Spinal cord (tissue), 10 donors: ENCODE data around the gene ELMO3. TPM values are rescaled to one million over a fixed set of nuclear protein-coding genes. Genes with fewer than 3 reads are reported as not detected.

ENCODE experiments used
- DNase-seq, 6 donors: peaks; one replicate each; pipeline versions ENCODE4 v3.0.0 to v3.0.0-alpha.2; 2013 to 2015; ENCODE audit warnings: low spot score in 6 of 6, low read depth in 4 of 6
- H3K27ac ChIP-seq: one replicate; pipeline ENCODE4 v1.5.1; 2013; ENCODE audit warnings: low read depth, low read length, control low read depth
- H3K27me3 ChIP-seq: one replicate; pipeline ENCODE4 v1.6.1; 2013; ENCODE audit warnings: low read length; ENCODE audit not compliant: control insufficient read depth, insufficient read depth
- H3K36me3 ChIP-seq: one replicate; pipeline ENCODE4 v1.6.1; 2013; ENCODE audit warnings: low read length; ENCODE audit not compliant: control insufficient read depth, insufficient read depth
- H3K4me1 ChIP-seq: one replicate; pipeline ENCODE4 v1.6.1; 2013; ENCODE audit warnings: low read length; ENCODE audit not compliant: control insufficient read depth, insufficient read depth
- H3K4me3 ChIP-seq: one replicate; pipeline ENCODE4 v1.5.1; 2013; ENCODE audit warnings: low read depth, low read length, control low read depth
- H3K9me3 ChIP-seq: one replicate; pipeline ENCODE4 v1.6.1; 2013; ENCODE audit warnings: low read length; ENCODE audit not compliant: control insufficient read depth, insufficient read depth
- WGBS: methylation state at CpG from one replicate; pipeline ENCODE4 v1.1.5; 2013; ENCODE audit warnings: missing lambda C conversion rate; ENCODE audit not compliant: insufficient coverage; 5-methylcytosine and 5-hydroxymethylcytosine counted together
- polyA plus RNA-seq, 2 donors: library from polyadenylated mRNA; unstranded; fragments of 120-200 nt; gene quantifications; one replicate each; pipeline ENCODE4 v1.2.1, GENCODE V29; 2013; ENCODE audit not compliant: insufficient read length in 2 of 2
- total RNA-seq, 2 donors: library from RNA; depleted of rRNA in 1 of 2; stranded (reverse); fragments of 120-200 nt in 1 of 2; fragments of >200 nt in 1 of 2; gene quantifications; one replicate each; pipeline versions ENCODE4 v1.2.3 to v1.2.4, GENCODE V29; 2013 to 2014
- donor health status: healthy.

Gene ELMO3
- total and polyA plus RNA-seq, 4 donors, result 0.10 to 2.9 (median 1.3) TPM

DNA sequence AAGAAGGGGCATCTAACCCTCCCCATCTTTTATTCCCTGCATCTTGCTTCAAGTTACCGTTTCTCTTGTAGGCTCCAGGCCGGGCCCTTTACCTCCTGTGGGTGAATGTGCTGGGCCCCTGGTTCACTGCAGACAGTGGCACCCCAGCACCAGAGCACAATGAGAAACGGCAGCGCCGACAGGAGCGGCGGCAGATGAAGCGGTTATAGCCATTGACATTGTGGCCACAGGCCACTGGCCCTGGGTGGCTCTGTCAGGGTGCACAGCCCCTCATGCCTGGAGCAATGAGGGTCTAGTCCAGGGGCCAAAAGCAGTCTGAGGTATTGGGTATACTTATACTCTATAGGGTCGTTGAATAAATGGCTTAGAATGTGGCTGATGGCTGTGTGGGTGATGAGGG lies 30.0 kb downstream of the ELMO3 start:
- no peaks in the 10 kb centered on the region for H3K9me3 ChIP-seq
- DNase-seq, result no peak
- no peak overlapping the region for H3K27ac ChIP-seq
- peaks cover 28% of the 10 kb centered on the region for H3K4me1 ChIP-seq
- WGBS, result 94% methylated on average over 8 of the region's 9 CpGs
- H3K4me3 ChIP-seq, result no peak overlapping the region
- H3K27me3 ChIP-seq, result no peaks in the 10 kb centered on the region
- peaks cover 54% of the 10 kb centered on the region for H3K36me3 ChIP-seq

DNA sequence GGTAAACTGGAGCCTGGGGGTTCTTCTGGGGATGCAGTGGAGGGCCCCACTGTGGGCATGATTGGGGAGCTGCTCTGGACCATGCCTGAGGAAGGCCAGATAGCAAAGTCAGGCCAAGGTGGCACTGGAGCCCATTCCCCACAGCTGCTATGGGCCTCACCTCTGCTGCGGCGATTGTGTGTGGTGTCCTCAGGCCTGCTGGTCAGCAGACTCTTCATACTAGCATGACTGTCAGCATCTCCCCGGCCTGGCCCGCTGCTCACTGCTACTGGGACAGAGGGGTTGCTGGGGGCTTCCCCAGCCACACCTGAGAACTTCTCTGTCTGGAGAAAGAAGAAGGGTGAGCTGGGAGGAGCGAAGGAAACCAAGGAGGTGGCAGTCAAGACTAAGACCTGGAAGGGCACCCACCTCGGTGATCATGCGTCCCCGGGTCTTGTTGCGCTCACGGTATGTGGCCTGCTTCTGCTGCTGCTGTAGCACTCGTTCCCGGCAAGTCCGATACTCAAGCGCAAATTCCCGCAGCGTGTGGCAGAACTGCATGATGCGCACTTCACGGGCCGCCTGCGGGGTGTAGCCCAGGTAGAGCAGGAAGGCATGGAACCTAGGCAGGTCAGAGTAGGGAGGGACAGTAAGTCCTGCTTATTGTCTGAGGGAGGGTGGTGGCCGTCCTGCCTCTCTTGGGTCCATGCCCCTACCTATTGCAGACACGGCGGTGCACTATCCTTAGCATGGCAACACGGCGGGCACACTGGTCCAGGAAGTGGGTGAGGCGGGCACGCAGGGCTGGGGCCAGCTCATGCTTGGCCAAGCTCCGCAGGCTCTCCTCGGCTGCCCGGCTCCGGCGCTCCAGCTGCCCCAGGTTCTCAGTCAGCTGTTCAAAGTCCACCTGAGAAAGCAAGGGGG lies 31.2 kb downstream of the ELMO3 start:
- no peak overlapping the region for H3K27ac ChIP-seq
- peaks cover 61% of the 10 kb centered on the region for H3K36me3 ChIP-seq
- WGBS, result 97% methylated on average over 31 of the region's 32 CpGs
- DNase-seq, result no peak
- H3K9me3 ChIP-seq, result no peaks in the 10 kb centered on the region
- H3K27me3 ChIP-seq, result no peaks in the 10 kb centered on the region
- peaks cover 28% of the 10 kb centered on the region for H3K4me1 ChIP-seq
- no peak overlapping the region for H3K4me3 ChIP-seq

DNA sequence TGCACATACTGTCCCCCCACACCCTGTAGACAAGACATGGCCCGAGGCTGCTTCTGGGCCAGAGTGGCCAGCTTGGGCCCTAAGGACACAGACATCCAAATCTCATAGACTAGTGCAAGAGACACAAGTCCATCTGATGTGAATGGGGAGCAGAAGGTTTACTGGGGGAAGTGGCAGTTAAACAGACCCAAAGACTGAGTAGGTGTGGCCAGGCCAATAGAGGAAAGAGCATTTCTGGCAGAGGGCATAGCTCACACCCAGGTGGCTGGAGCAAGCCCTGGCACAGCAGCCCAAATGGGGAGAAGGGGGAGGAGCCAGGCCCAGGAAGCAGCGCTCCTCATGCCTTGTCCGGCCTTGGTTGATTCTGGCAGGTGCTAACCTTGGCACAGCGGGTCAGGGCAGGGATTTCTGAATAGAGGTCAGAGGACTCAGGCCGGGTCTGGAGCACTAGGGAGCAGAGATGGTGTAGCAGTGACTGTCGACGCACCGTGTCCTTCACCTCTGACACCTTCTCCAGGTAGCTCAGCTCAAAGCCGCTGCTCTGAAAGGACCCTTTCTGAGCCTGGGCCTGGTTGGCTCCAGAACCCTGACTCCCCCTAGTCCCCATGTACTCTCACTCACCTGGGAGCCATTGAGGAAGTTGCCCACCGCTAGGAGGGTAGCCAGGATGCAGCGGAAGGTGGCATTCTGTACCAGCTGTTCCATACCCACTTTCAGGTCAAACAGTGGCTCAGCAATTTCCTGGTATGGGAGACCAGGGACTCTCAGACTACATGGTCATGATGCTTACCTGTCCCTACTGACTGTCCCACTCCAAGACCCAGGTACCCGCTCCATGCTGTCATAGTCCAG lies 32.1 kb downstream of the ELMO3 start:
- no peak for DNase-seq
- 93% methylated on average over 11 of the region's 12 CpGs for WGBS
- Histone ChIP-seq H3K27ac (no peak overlapping the region), H3K36me3 (peaks cover 68% of the 10 kb centered on the region), H3K4me1 (peaks cover 19% of the 10 kb centered on the region), H3K9me3 (no peaks in the 10 kb centered on the region), H3K27me3 (no peaks in the 10 kb centered on the region), H3K4me3 (no peak overlapping the region)

DNA sequence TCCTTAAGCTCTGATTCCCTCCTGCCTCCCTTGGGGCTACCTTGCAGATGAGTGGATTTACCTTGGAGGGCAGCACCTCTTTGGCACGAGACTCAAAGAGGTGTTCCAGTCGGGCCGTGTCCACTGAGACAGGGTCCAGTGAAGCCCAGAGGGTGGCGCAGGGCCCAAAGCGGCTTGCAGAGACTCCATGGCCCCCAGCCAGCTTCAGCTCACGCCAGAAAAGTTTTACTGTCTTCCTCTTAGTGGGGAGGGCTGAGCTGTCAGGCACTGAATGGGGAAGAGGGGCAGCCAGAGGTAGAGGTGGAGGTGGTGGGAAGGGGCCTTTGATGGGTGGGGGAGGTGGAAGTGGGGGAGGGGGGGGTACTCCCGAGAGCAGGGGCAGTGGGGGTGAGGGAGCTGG lies 34.7 kb downstream of the ELMO3 start:
- Histone ChIP-seq H3K4me1 (no peaks in the 10 kb centered on the region), H3K9me3 (no peaks in the 10 kb centered on the region), H3K4me3 (no peak overlapping the region), H3K27me3 (no peaks in the 10 kb centered on the region), H3K36me3 (peaks cover 85% of the 10 kb centered on the region), H3K27ac (no peak overlapping the region)
- peak in 1 of 6 donors; percentile 22 for DNase-seq
- 89% methylated on average over 4 of the region's 7 CpGs for WGBS

DNA sequence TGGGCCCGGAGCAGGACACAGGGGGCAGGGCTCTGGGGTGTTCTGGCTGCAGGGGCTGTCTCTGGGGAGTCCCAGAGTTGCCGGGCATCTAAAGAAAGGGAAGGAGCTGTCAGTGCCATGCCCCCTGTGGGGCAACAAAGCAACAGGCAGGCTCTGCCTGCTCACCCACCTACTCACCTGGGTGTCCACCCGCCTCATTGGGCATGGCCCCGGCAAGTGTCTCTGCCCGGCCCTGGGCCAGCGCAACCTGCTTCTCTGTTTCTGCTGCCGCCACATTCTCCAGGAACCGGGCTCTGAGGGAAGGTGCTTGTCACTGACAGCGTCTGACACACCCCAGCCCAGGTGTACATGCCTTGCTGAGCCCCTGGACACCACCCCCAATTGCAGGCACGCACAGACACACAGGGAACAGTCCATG lies 35.3 kb downstream of the ELMO3 start:
- H3K36me3 ChIP-seq, result peaks cover 85% of the 10 kb centered on the region
- 93% methylated on average over 9 of the region's 10 CpGs for WGBS

DNA sequence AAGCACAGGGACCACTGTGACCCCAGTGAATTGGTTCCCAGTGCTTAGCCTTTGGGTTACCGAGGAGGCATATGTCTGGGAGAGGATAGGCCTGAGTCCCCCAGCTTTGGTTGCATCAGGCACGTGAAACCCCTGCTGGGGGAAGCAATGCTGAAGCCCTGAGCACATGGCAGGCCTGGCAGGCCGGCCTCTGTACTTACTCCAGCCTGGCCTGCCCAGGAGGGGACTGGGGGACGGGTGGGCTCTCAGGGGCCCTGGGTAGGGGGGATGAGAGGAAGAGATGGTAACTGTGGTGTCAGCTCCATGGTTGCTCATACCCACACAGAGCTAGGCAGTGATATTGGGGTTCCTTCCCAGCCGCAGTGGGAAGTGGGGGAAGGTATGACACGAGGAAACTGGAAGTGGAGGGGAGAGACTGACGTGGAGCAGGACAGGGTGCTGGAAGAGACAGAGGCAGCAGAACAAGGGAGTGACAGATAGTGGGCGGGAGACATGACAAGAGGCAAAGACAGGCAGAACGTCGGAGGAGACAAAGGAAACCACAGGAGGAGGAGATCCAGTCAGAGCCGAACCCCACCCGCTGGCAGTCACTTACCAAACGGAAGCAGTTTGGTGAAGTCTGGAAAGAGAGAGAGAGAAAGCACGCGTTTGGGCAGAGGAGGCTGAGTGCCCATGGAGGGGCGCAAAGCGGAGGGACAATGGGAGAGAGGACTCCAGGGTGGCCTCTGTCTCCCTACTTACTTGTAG lies 37.1 kb downstream of the ELMO3 start:
- H3K27me3 ChIP-seq, result no peaks in the 10 kb centered on the region
- DNase-seq, result no peak
- H3K4me1 ChIP-seq, result no peaks in the 10 kb centered on the region
- 76% methylated on average over 17 of the region's 17 CpGs for WGBS
- H3K36me3 ChIP-seq, result peaks cover 69% of the 10 kb centered on the region
- H3K27ac ChIP-seq, result no peak overlapping the region
- H3K4me3 ChIP-seq, result no peak overlapping the region
- no peaks in the 10 kb centered on the region for H3K9me3 ChIP-seq

More for the DNA sequence above, 35.3 kb downstream of the ELMO3 start:
- Histone ChIP-seq H3K4me3 (no peak overlapping the region), H3K9me3 (no peaks in the 10 kb centered on the region), H3K27me3 (no peaks in the 10 kb centered on the region), H3K27ac (no peak overlapping the region), H3K4me1 (no peaks in the 10 kb centered on the region)
- DNase-seq, result no peak

DNA sequence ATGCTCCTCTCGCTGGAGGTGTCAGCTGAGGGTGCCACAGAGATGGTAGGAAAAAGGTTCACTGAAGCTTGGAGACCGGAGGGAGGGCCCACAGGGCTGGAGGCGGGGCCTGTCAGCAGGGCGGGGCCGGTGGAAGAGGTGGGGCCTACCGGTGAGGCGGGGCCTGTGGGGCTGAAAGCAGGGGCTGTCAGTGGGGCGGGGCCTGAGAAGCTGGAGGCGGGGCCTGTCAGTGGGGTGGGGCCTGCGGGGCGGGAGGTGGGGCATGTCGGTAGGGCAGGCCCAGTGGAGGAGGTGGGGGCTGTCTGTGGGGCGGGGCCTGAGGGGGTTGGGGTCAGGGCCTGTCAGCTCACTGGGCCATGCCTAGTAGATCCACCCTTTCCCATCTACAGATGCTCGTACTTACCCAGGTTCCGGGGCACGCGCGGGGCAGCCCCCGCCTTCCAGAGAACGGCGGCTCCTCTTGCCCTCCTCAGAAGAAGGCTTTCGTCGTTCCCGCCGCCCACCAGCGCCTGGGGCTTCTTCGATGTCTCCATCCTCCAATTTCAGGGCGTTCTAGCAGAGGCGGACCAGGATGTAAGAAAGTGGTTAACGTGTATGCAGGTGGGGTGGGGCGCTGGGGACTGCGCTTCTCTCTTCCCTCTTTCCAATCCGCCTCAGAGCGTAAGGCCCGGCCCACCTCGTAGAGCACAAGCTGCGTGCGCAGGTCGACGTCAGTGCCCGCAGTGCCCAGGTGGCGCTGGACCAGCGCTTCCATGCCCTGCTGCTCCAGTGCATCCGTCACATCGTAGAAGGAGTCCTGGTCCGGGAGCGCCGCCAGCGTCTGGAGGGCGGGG lies 37.8 kb downstream of the ELMO3 start:
- Histone ChIP-seq H3K4me3 (no peak overlapping the region), H3K27me3 (no peaks in the 10 kb centered on the region), H3K4me1 (peaks cover 2% of the 10 kb centered on the region), H3K9me3 (no peaks in the 10 kb centered on the region), H3K27ac (no peak overlapping the region), H3K36me3 (peaks cover 62% of the 10 kb centered on the region)
- peak in 2 of 6 donors; percentile 26 to 63 for DNase-seq
- 65% methylated on average over 42 of the region's 50 CpGs for WGBS

DNA sequence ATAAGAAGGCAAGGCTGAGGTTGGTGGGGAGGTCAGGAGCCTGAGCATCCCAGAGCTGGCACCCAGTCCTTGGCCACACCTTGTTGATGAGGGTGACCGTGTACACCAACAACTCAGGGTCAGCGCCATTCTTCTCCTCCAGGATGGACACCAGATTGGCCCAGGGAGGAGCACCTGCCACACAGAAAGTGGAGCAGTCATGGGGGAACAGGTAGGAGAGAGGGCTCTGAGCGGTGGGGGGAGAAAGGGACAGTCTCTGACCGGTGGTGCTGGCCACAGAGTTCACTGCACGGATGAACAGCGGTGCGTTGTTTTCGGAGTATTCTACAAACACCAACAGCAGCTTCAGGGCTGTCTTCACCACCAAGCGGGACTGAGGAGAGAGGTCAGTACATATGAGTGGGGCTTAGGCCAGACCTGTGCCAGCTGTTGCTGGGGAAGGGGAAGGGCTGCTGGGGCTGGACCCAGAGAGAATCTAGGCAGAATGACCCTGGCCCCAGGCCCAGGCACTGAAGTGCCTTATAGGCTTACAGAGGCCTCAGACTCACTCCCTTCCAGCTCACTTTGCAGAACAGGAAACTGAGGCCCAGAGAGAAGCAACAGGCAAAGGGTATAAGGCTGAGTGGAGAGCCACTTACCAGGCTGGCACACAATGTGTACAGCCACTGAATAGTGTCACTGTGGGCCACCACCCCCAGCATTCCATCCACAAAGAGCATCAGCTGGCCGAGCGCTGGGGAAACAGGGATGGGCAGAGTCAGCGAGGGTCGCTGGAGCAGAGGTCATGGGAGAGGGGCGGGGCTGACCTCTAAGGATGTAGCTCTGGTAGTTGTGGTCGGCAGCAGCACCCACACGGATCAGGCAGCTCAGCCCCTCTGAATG lies 38.7 kb downstream of the ELMO3 start:
- peaks cover 2% of the 10 kb centered on the region for H3K4me1 ChIP-seq
- H3K9me3 ChIP-seq, result no peaks in the 10 kb centered on the region
- no peak overlapping the region for H3K27ac ChIP-seq
- H3K4me3 ChIP-seq, result no peak overlapping the region
- 76% methylated on average over 11 of the region's 16 CpGs for WGBS
- DNase-seq, result no peak
- H3K36me3 ChIP-seq, result peaks cover 54% of the 10 kb centered on the region
- no peaks in the 10 kb centered on the region for H3K27me3 ChIP-seq
